GM12865 (cell line): Measurements from ENCODE around the gene ADCY2.

Experiments used
- DNase-seq: peaks from one replicate; pipeline ENCODE4 v3.0.0; 2010; ENCODE audit warnings: low read depth
- H3K4me3 ChIP-seq: 2 replicates; pipeline ENCODE4 v1.5.1; 2011; ENCODE audit warnings: mild to moderate bottlenecking, low read depth, low read length, control low read depth
- CTCF ChIP-seq: IDR thresholded peaks from 2 replicates; pipeline ENCODE4 v1.5.1; 2011; ENCODE audit warnings: low read length, control low read depth, low read depth, inconsistent platforms; ENCODE audit not compliant: insufficient read depth; ENCODE audit errors: missing control alignments

Gene ADCY2

GRCh38 chr5:7822449-7822848, 426.5 kb downstream of the ADCY2 start:
- TF ChIP-seq CTCF: no peak
- H3K4me3 ChIP-seq: no peak overlapping the region
- DNase-seq: no peak

GRCh38 chr5:7823594-7823993, 427.7 kb downstream of the ADCY2 start:
- no peak for DNase-seq
- H3K4me3 ChIP-seq: no peak overlapping the region
- TF ChIP-seq CTCF: no peak

GRCh38 chr5:7824995-7825394, 429.1 kb downstream of the ADCY2 start:
- no peak for DNase-seq
- H3K4me3 ChIP-seq: no peak overlapping the region
- TF ChIP-seq CTCF: no peak

- TF ChIP-seq CTCF: no peak
- no peak overlapping the region for H3K4me3 ChIP-seq
- DNase-seq: no peak
Observed at GRCh38 chr5:7825630-7826029, 429.7 kb downstream of the ADCY2 start.

- no peak overlapping the region for H3K4me3 ChIP-seq
- TF ChIP-seq CTCF: no peak
- no peak for DNase-seq
Observed at GRCh38 chr5:7827610-7828009, 431.7 kb downstream of the ADCY2 start.

GRCh38 chr5:7828269-7828668, 432.3 kb downstream of the ADCY2 start:
- H3K4me3 ChIP-seq: no peak overlapping the region
- TF ChIP-seq CTCF: no peak
- no peak for DNase-seq

- DNase-seq: no peak
- no peak for TF ChIP-seq CTCF
- H3K4me3 ChIP-seq: no peak overlapping the region
Observed at GRCh38 chr5:7834982-7835381, 439.0 kb downstream of the ADCY2 start.
